Heart left ventricle (tissue), 16 donors: ENCODE data around the gene TDRD10. TPM values are rescaled to one million over a fixed set of nuclear protein-coding genes. Genes with fewer than 3 reads are reported as not detected.

Experiments used
- ATAC-seq, 4 donors: fragments of 200-7000 bp; cut with Tn5 transposase; one replicate each; pipeline ENCODE4 v1.9.1; 2020 to 2022; ENCODE audit warnings: moderate library complexity in 4 of 4, mild to moderate bottlenecking in 3 of 4, moderate number of reproducible peaks in 1 of 4
- DNase-seq, 5 donors: peaks; one replicate each; pipeline ENCODE4 v3.0.0-alpha.2; 2020
- H3K27ac ChIP-seq, 12 donors: fragments of 200-600 bp; sonication (generic) in 4 of 12; one replicate each; pipeline versions ENCODE4 v1.5.0 to v1.8.0; 2016 to 2022; ENCODE audit warnings: mild to moderate bottlenecking in 2 of 12
- H3K27me3 ChIP-seq, 9 donors: fragments of 200-600 bp; sonication (generic) in 2 of 9; one replicate each; pipeline versions ENCODE4 v1.5.1 to v1.8.0; 2016 to 2022; ENCODE audit warnings: mild to moderate bottlenecking in 3 of 9
- H3K36me3 ChIP-seq, 9 donors: fragments of 200-600 bp; sonication (generic) in 2 of 9; one replicate each; pipeline versions ENCODE4 v1.5.0 to v1.8.0; 2018 to 2022; ENCODE audit warnings: mild to moderate bottlenecking in 2 of 9
- H3K4me1 ChIP-seq, 12 donors: fragments of 200-600 bp; sonication (generic) in 4 of 12; one replicate each; pipeline versions ENCODE4 v1.5.0 to v1.8.0; 2016 to 2022; ENCODE audit warnings: mild to moderate bottlenecking in 3 of 12
- H3K4me3 ChIP-seq, 12 donors: fragments of 200-600 bp; sonication (generic) in 4 of 12; one replicate each; pipeline versions ENCODE4 v1.5.0 to v1.8.0; 2017 to 2022; ENCODE audit warnings: mild to moderate bottlenecking in 9 of 12, moderate library complexity in 4 of 12
- H3K9me3 ChIP-seq, 12 donors: fragments of 200-600 bp; sonication (generic) in 4 of 12; one replicate each; pipeline versions ENCODE4 v1.5.0 to v1.8.0; 2016 to 2022; ENCODE audit warnings: mild to moderate bottlenecking in 1 of 12
- CTCF ChIP-seq, 12 donors: fragments of 200-600 bp; sonication (generic) in 4 of 12; IDR thresholded peaks; one replicate each; pipeline versions ENCODE4 v1.5.0 to v1.8.0; 2018 to 2022; ENCODE audit warnings: antibody characterized with exemption in 12 of 12, mild to moderate bottlenecking in 5 of 12
- POLR2A ChIP-seq, 2 donors: fragments of 450-650 bp; IDR thresholded peaks; one replicate each; pipeline ENCODE4 v1.6.1; 2017; ENCODE audit warnings: antibody characterized with exemption in 2 of 2, mild to moderate bottlenecking in 2 of 2, moderate library complexity in 2 of 2
- WGBS, 4 donors: extraction: QIAGEN DNeasy Blood & Tissue Kit in 2 of 4; methylation state at CpG; one replicate each; pipeline versions ENCODE4 v1.1.5 to v1.1.7; 2013 to 2018; 5-methylcytosine and 5-hydroxymethylcytosine counted together
- intact Hi-C, 10 donors: fragments of 100-400 bp; cut with DNase I; formaldehyde crosslinking; loops; one replicate each; pipeline versions ENCODE4 v1.11.1 to v1.14.2; 2022
- polyA plus RNA-seq, 2 donors: library from polyadenylated mRNA; stranded (reverse); fragments of 200-250 nt; gene quantifications; one replicate each; pipeline ENCODE4 v1.2.3, GENCODE V29; 2013
- total RNA-seq, 9 donors: library from RNA; depleted of rRNA in 2 of 9; stranded (reverse); fragments of >200 nt in 2 of 9; fragmentation: NEBNext Ultra II Directional in 3 of 9; extraction: Animal tissue kit (Norgen Biotek cat#: 25700) in 3 of 9; gene quantifications; one replicate each; pipeline versions ENCODE4 v1.1.0 to v1.2.4, GENCODE V29; 2016 to 2023
- donor health status: ischemic (EF 13 %, LVEDD 7.1; RV severe dilation, severe dysfunction).
- donor health status: healthy with polysubstance abuse.
- donor health status: DM: no; HTN: yes; CAD: no.
- donor health status: DM: no; HTN: no; CAD: no.
- donor health status: ischemic (EF 25% LVEDD 6.9; RV normal size, moderate dysfunction).
- donor health status: ischemic (EF 25% LVEDD 5.7; RV mildly dilated, moderate dysfunction).
- donor health status: healthy.
- donor health status: DM: yes; HTN: yes; CAD: no.
- donor health status: ischemic (EF 35%, LVEDD 5.7; RV mildly dilated, moderate dysfunction).
- donor health status: nonischemic (EF 11% LVEDD 7.7; RV severe dilation, severe dysfunction).
- donor health status: DM: yes; HTN: yes; CAD: no.
- donor health status: PGD.
- donor health status: ischemic (EF 29% LVEDD 5.4; RV normal size, mild dysfunction).
- donor health status: nonischemic (EF 23%, LVEDD 6.1; RV moderate dilation, normal function).

The TDRD10 gene
- total and polyA plus RNA-seq, 11 donors: 0.71 to 3.4 (median 1.9) TPM

GRCh38 chr1:154553056-154554030 is 51.3 kb downstream of the TDRD10 start:
- no peak for DNase-seq
- Histone ChIP-seq H3K27ac (peak overlapping the region in 1 of 12 donors; percentile 9), H3K27me3 (no peaks in the 10 kb centered on the region), H3K9me3 (no peaks in the 10 kb centered on the region), H3K4me1 (peaks cover 3 to 44% (median 30%) of the 10 kb centered on the region in 12 donors), H3K36me3 (peaks cover 5 to 79% (median 74%) of the 10 kb centered on the region in 9 donors), H3K4me3 (no peak overlapping the region)
- intact Hi-C loops: loop anchor here in 3 of 10 donors (10.0 kb wide), 3 partner anchors 149 to 531 kb away; partner anchors contain the start of gene IL6R (in 1 of the 3)
- WGBS, 4 donors: 44 to 55% (median 55%) methylated on average over 12 of the region's 12 CpGs
- TF ChIP-seq CTCF (IDR thresholded peaks at IDR 0.05) (no peak), POLR2A (IDR thresholded peaks at IDR 0.05) (no peak)
- no peak for ATAC-seq

GRCh38 chr1:154556422-154556821 is 54.4 kb downstream of the TDRD10 start:
- Histone ChIP-seq H3K27ac (peak overlapping the region in 11 of 12 donors; percentile 3 to 97 (median 92)), H3K4me1 (peaks cover 3 to 44% (median 27%) of the 10 kb centered on the region in 12 donors), H3K27me3 (no peaks in the 10 kb centered on the region), H3K4me3 (peak overlapping the region in 9 of 12 donors; percentile 75 to 98 (median 96)), H3K36me3 (peaks cover 2 to 50% (median 44%) of the 10 kb centered on the region in 9 donors), H3K9me3 (no peaks in the 10 kb centered on the region)
- 13 to 19% (median 17%) methylated on average over 3 to 4 of the region's 4 CpGs for WGBS, 4 donors
- intact Hi-C loops: loop anchor here in 7 of 10 donors (5.0 to 10.0 kb wide), 10 partner anchors 51 to 528 kb away; partner anchors contain the start of genes IL6R (in 2 of the 7), ADAR (in 1 of the 7) and PMVK (in 1 of the 7)
- no peak for TF ChIP-seq POLR2A (IDR thresholded peaks at IDR 0.05)
- TF ChIP-seq CTCF (IDR thresholded peaks at IDR 0.05): no peak
- ATAC-seq: no peak
- DNase-seq: peak in 4 of 5 donors; percentile 39 to 53 (median 43)

GRCh38 chr1:154557248-154557938 is 55.4 kb downstream of the TDRD10 start:
- peaks cover 0 to 40% (median 34%) of the 10 kb centered on the region in 9 donors for H3K36me3 ChIP-seq
- DNase-seq (no peak), ATAC-seq (no peak)
- H3K4me1 ChIP-seq: peaks cover 3 to 44% (median 27%) of the 10 kb centered on the region in 12 donors
- peak overlapping the region; percentile 67 to 98 (median 95) for H3K4me3 ChIP-seq
- intact Hi-C loops: loop anchor here in 7 of 10 donors (5.0 to 10.0 kb wide), 10 partner anchors 50 to 527 kb away; partner anchors contain the start of genes IL6R (in 2 of the 7), ADAR (in 1 of the 7) and PMVK (in 1 of the 7)
- TF ChIP-seq CTCF (IDR thresholded peaks at IDR 0.05) (no peak), POLR2A (IDR thresholded peaks at IDR 0.05) (no peak)
- no peaks in the 10 kb centered on the region for H3K9me3 ChIP-seq
- WGBS, 4 donors: 10 to 13% (median 11%) methylated on average over 7 of the region's 7 CpGs
- peak overlapping the region in 11 of 12 donors; percentile 85 to 97 (median 93) for H3K27ac ChIP-seq
- H3K27me3 ChIP-seq: no peaks in the 10 kb centered on the region
